ENCODE results near the gene CDKN1A.
"Not testable (repeated sequence)": the region's sequence is repeated elsewhere in the genome, so short reads cannot be mapped to it uniquely, and the experiment has no call there.

The CDKN1A gene

GRCh38 chr6:36678488-36679042 is at the start of gene CDKN1A:
Gene CDKN1A, plus strand, starts transcription at chr6:36678714. Its CDS starts 5,388 bp downstream, at chr6:36684102.
- DNase-seq, result peak; percentile 90

GRCh38 chr6:36629784-36630183 is 48.7 kb upstream of the CDKN1A start:
- no peak for DNase-seq

GRCh38 chr6:36631326-36632011 is 47.0 kb upstream of the CDKN1A start:
- no peak for DNase-seq

- no peak for DNase-seq
Observed at GRCh38 chr6:36633370-36633769, 45.1 kb upstream of the CDKN1A start.

- DNase-seq, result no peak
Observed at GRCh38 chr6:36633915-36634314, 44.6 kb upstream of the CDKN1A start.

GRCh38 chr6:36634317-36635108 is 44.0 kb upstream of the CDKN1A start:
- DNase-seq, result no peak

GRCh38 chr6:36636283-36636682 is 42.2 kb upstream of the CDKN1A start:
- no peak for DNase-seq

GRCh38 chr6:36636687-36637418 is 41.7 kb upstream of the CDKN1A start:
- DNase-seq, result no peak

- DNase-seq, result no peak
Observed at GRCh38 chr6:36638579-36638978, 39.9 kb upstream of the CDKN1A start.

GRCh38 chr6:36639171-36639808 is 39.2 kb upstream of the CDKN1A start:
- no peak for DNase-seq

- DNase-seq, result no peak
Observed at GRCh38 chr6:36641543-36641942, 37.0 kb upstream of the CDKN1A start.

GRCh38 chr6:36642913-36643817 is 35.3 kb upstream of the CDKN1A start:
- DNase-seq, result no peak

- DNase-seq, result no peak
Observed at GRCh38 chr6:36643977-36644376, 34.5 kb upstream of the CDKN1A start.

- no peak for DNase-seq
Observed at GRCh38 chr6:36649086-36649485, 29.4 kb upstream of the CDKN1A start.

GRCh38 chr6:36649701-36650484 is 28.6 kb upstream of the CDKN1A start:
- no peak for DNase-seq

- no peak for DNase-seq
Observed at GRCh38 chr6:36650848-36651478, 27.6 kb upstream of the CDKN1A start.

GRCh38 chr6:36651659-36652379 is 26.7 kb upstream of the CDKN1A start:
- no peak for DNase-seq

- DNase-seq, result not testable (repeated sequence)
Observed at GRCh38 chr6:36654469-36654868, 24.0 kb upstream of the CDKN1A start.

- DNase-seq, result no peak
Observed at GRCh38 chr6:36655085-36655724, 23.3 kb upstream of the CDKN1A start.
